Ishikawa (cell line): Measurements from ENCODE around the gene PTPN13.

ENCODE experiments used
- RAD21 ChIP-seq: IDR thresholded peaks from 2 replicates; pipeline ENCODE4 v1.6.1; 2012; ENCODE audit warnings: low read depth
- TAF1 ChIP-seq: IDR thresholded peaks from 2 replicates; pipeline ENCODE4 v1.6.1; 2012; ENCODE audit warnings: low read depth, mild to moderate bottlenecking
- TEAD4 ChIP-seq: IDR thresholded peaks from 2 replicates; pipeline ENCODE4 v1.6.1; 2012
- TF ChIP-seq, protein P1 (sequence below): IDR thresholded peaks from 2 replicates; pipeline ENCODE4 v1.6.1; 2012; ENCODE audit warnings: low read depth, mild to moderate bottlenecking

DNA sequence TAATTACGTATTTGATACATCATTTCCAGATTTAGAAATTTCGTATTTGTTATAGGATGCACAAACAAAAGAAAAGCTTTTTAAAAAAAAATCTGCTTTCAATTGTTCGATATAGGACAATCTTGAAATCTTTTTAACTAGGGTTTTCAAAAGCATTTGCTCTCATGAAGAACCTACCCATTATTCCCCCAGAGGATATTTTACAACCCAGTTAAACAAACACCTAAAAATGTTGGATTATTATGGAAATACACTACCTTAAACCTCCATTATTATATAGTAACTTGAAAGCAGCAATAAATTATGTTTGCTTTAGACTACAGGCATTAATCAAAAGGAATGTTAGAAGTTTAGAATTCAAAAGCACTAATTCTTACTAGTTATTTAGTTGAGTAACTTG is 110.5 kb downstream of the PTPN13 start:
- TF ChIP-seq, protein P1, sequence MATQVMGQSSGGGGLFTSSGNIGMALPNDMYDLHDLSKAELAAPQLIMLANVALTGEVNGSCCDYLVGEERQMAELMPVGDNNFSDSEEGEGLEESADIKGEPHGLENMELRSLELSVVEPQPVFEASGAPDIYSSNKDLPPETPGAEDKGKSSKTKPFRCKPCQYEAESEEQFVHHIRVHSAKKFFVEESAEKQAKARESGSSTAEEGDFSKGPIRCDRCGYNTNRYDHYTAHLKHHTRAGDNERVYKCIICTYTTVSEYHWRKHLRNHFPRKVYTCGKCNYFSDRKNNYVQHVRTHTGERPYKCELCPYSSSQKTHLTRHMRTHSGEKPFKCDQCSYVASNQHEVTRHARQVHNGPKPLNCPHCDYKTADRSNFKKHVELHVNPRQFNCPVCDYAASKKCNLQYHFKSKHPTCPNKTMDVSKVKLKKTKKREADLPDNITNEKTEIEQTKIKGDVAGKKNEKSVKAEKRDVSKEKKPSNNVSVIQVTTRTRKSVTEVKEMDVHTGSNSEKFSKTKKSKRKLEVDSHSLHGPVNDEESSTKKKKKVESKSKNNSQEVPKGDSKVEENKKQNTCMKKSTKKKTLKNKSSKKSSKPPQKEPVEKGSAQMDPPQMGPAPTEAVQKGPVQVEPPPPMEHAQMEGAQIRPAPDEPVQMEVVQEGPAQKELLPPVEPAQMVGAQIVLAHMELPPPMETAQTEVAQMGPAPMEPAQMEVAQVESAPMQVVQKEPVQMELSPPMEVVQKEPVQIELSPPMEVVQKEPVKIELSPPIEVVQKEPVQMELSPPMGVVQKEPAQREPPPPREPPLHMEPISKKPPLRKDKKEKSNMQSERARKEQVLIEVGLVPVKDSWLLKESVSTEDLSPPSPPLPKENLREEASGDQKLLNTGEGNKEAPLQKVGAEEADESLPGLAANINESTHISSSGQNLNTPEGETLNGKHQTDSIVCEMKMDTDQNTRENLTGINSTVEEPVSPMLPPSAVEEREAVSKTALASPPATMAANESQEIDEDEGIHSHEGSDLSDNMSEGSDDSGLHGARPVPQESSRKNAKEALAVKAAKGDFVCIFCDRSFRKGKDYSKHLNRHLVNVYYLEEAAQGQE, result no peak
- no peak for TF ChIP-seq RAD21
- TF ChIP-seq TEAD4, result no peak
- no peak for TF ChIP-seq TAF1
